Measurements from ENCODE around the gene CLASP1. TPM values are rescaled to one million over a fixed set of nuclear protein-coding genes. Genes with fewer than 3 reads are reported as not detected.
A peak's percentile ranks its signal among the peaks of the same experiment; 100 is the strongest.

The CLASP1 gene
- total and polyA plus RNA-seq, 4 experiments from 2014 or later = 3.3 to 68.7 (median 42.1) TPM

DNA sequence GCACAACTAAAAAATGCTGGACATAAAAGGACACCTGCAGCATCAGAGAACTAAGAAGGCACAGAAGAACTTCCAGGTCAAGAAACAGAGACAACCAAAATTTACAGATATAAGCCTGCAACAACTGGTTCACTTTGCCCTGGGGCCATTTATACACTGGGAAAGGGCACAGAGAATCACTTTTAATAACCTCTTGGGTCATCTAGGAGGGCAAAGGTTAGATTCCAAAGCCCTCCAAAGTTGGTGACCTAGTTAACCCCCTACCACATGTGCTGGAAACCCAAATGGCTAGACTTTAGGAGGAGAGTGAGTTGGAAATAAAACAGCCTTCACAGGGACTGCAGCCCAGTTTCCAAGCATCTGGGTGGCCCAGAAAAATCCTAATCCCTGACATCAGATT, 115.3 kb downstream of the CLASP1 start:
- Histone ChIP-seq H3K36me3 (ENCODE audit: insufficient read depth, low read length) (no peaks in the 10 kb centered on the region), H3K4me3 (ENCODE audit: low read length in 2 of 2) (no peak overlapping the region), H3K27ac (ENCODE audit: low read depth, low read length) (no peak overlapping the region), H3K9me3 (ENCODE audit: control insufficient read depth in 1 of 2, low read length in 2 of 2) (no peaks in the 10 kb centered on the region), H3K27me3 (ENCODE audit: insufficient read depth, low read length) (no peaks in the 10 kb centered on the region), H3K4me1 (ENCODE audit: insufficient read depth, low read length) (peaks cover 17% of the 10 kb centered on the region)
- intact Hi-C loops (cut with micrococcal nuclease) = loop anchor here (5.0 to 10.0 kb wide), 2 partner anchors 441 to 603 kb away; no protein-coding TSS in a partner anchor
- ChIA-PET POLR2A (ENCODE audit: partially characterized antibody) (no interaction called here), CTCF (ENCODE audit: partially characterized antibody) (interaction anchor here (6.2 kb wide), 1 partner anchor 186 kb away, joined by 49 read pairs; no protein-coding TSS in a partner anchor)
- peaks cover 21 to 60% (median 31%) of the 10 kb centered on the region in 4 donors for H3K4me1 Mint-ChIP-seq
- H3K27ac Mint-ChIP-seq = peak overlapping the region in 6 of 7 donors; percentile 3 to 76 (median 56)
- no peak overlapping the region for H3K4me3 Mint-ChIP-seq
- peaks cover 0 to 2% (median 0%) of the 10 kb centered on the region in 8 donors for H3K9me3 Mint-ChIP-seq
- H3K36me3 Mint-ChIP-seq = peaks cover 0 to 6% of the 10 kb centered on the region in 2 donors
- H3K27me3 Mint-ChIP-seq = no peaks in the 10 kb centered on the region
- DNase-seq = no peak

DNA sequence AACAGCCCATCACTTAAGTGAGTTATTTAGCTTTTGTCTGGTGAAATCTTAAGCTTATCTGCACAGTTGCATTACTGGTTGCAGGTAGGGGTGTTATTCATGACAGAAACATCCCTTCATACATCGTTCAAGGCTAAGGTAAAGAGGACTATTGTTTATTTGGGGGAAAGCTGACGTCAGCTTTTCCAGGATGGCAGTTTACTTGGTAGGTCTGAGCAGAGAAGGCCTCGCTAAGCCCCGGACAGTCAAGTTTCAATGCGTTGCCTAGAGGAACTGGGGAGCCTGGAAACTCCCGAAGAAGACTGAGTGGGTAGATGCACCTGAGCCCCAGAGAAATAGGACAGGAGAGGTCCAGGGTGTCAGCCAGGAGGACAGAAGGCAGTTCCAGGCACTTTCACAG, 116.4 kb downstream of the CLASP1 start:
- Mint-ChIP-seq H3K36me3 (peaks cover 0 to 6% of the 10 kb centered on the region in 2 donors), H3K27ac (peak overlapping the region; percentile 3 to 83 (median 57)), H3K27me3 (no peaks in the 10 kb centered on the region), H3K9me3 (peaks cover 0 to 2% (median 0%) of the 10 kb centered on the region in 8 donors), H3K4me1 (peaks cover 25 to 68% (median 38%) of the 10 kb centered on the region in 4 donors), H3K4me3 (peak overlapping the region in 2 of 8 donors; percentile 1 to 21)
- no peak for DNase-seq
- ChIA-PET POLR2A (ENCODE audit: partially characterized antibody) (interaction anchor here (3.0 to 6.0 kb wide), 3 partner anchors 117 to 203 kb away, joined by 39 to 152 read pairs (median 63); partner anchors contain the start of genes CLASP1 and NIFK), CTCF (ENCODE audit: partially characterized antibody) (interaction anchor here (6.2 kb wide), 1 partner anchor 187 kb away, joined by 49 read pairs; no protein-coding TSS in a partner anchor)
- Histone ChIP-seq H3K4me1 (ENCODE audit: insufficient read depth, low read length) (peaks cover 24% of the 10 kb centered on the region), H3K27ac (ENCODE audit: low read depth, low read length) (no peak overlapping the region), H3K36me3 (ENCODE audit: insufficient read depth, low read length) (no peaks in the 10 kb centered on the region), H3K9me3 (ENCODE audit: control insufficient read depth in 1 of 2, low read length in 2 of 2) (no peaks in the 10 kb centered on the region), H3K27me3 (ENCODE audit: insufficient read depth, low read length) (no peaks in the 10 kb centered on the region), H3K4me3 (ENCODE audit: low read length in 2 of 2) (no peak overlapping the region)
- intact Hi-C loops (cut with micrococcal nuclease) = loop anchor here (5.0 to 10.0 kb wide), 2 partner anchors 442 to 604 kb away; no protein-coding TSS in a partner anchor

DNA sequence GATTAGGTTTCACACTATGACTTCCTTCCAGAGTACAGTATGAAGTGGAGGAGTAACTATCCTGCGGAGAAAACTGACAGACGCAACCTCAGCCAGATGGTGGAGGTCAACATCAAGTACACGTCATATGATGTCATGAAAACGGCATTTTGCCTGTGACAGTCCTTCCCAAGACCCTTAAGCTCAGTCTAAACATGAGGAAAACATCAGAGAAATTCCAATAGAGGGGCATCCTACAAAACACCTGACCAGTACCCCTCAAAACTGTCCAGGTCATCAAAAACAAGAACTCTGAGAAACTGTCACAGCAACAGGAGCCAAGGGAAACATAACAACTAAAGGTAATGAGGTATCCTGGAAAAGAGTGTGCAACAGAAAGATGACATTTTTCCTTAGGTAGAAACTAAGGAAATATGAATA, 116.9 kb downstream of the CLASP1 start:
- H3K9me3 ChIP-seq (ENCODE audit: control insufficient read depth in 1 of 2, low read length in 2 of 2) = no peaks in the 10 kb centered on the region
- Mint-ChIP-seq H3K4me1 (peaks cover 25 to 62% (median 34%) of the 10 kb centered on the region in 4 donors), H3K27me3 (no peaks in the 10 kb centered on the region), H3K4me3 (peak overlapping the region in 6 of 8 donors; percentile 10 to 68 (median 62)), H3K9me3 (peaks cover 0 to 2% (median 0%) of the 10 kb centered on the region in 8 donors), H3K36me3 (peaks cover 0 to 8% of the 10 kb centered on the region in 2 donors), H3K27ac (peak overlapping the region; percentile 35 to 99 (median 75))
- ChIA-PET POLR2A (ENCODE audit: partially characterized antibody) (interaction anchor here (2.1 to 6.0 kb wide), 5 partner anchors 11 to 204 kb away, joined by 5 to 152 read pairs (median 39); partner anchors contain the start of genes CLASP1 and NIFK), CTCF (ENCODE audit: partially characterized antibody) (interaction anchor here (1.0 to 6.2 kb wide), 6 partner anchors 115 to 204 kb away, joined by 3 to 49 read pairs (median 9); partner anchors contain the start of genes CLASP1 and NIFK)
- no peaks in the 10 kb centered on the region for H3K27me3 ChIP-seq (ENCODE audit: insufficient read depth, low read length)
- no peak overlapping the region for H3K4me3 ChIP-seq (ENCODE audit: low read length in 2 of 2)
- no peak overlapping the region for H3K27ac ChIP-seq (ENCODE audit: low read depth, low read length)
- H3K36me3 ChIP-seq (ENCODE audit: insufficient read depth, low read length) = no peaks in the 10 kb centered on the region
- intact Hi-C loops (cut with micrococcal nuclease) = loop anchor here (5.0 to 10.0 kb wide), 2 partner anchors 442 to 605 kb away; no protein-coding TSS in a partner anchor
- DNase-seq = no peak
- peaks cover 24% of the 10 kb centered on the region for H3K4me1 ChIP-seq (ENCODE audit: insufficient read depth, low read length)

DNA sequence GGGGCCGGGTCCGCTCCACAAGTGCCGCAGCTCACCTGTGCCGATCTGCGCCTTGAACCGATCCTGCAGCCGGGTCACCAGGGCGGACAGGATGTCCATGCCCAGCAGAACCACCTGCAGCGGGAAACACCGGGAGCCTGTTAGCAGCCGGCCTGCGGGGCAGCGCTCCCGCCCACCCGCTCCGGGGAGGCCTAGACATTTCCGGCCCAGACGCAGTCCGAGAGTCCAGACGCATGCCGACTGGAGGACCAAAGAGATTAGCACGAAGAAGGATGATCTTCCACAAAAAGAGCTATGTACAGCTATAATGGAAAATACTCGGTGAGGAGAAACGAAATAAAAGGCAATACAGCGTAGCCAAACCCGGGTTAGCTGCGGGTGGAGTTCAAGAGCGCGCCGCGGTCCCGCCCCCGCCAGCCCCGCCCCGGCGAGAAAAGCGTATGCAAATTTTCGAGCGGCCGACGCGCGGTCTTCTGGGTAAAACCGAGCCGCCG, 119.0 kb downstream of the CLASP1 start:
- CTCF ChIA-PET (ENCODE audit: partially characterized antibody) = interaction anchor here (0.6 to 6.2 kb wide), 19 partner anchors 20 to 302 kb away, joined by 3 to 49 read pairs (median 3); partner anchors contain the start of genes CLASP1 and NIFK
- Mint-ChIP-seq H3K4me1 (peaks cover 23 to 49% (median 29%) of the 10 kb centered on the region in 4 donors), H3K27me3 (no peaks in the 10 kb centered on the region), H3K36me3 (peaks cover 5 to 18% of the 10 kb centered on the region in 2 donors), H3K4me3 (peak overlapping the region; percentile 89 to 98 (median 96)), H3K27ac (peak overlapping the region; percentile 96 to 99 (median 99)), H3K9me3 (no peaks in the 10 kb centered on the region)
- peak in 2 of 5 donors; percentile 86 to 88 for DNase-seq
- Histone ChIP-seq H3K9me3 (ENCODE audit: control insufficient read depth in 1 of 2, low read length in 2 of 2) (no peaks in the 10 kb centered on the region), H3K27ac (ENCODE audit: low read depth, low read length) (peak overlapping the region; percentile 100), H3K4me1 (ENCODE audit: insufficient read depth, low read length) (peaks cover 24% of the 10 kb centered on the region), H3K4me3 (ENCODE audit: low read length in 2 of 2) (peak overlapping the region; percentile 68 to 96), H3K27me3 (ENCODE audit: insufficient read depth, low read length) (no peaks in the 10 kb centered on the region), H3K36me3 (ENCODE audit: insufficient read depth, low read length) (peaks cover 5% of the 10 kb centered on the region)
- intact Hi-C loops (cut with micrococcal nuclease) = loop anchor here (1.0 to 10.0 kb wide), 4 partner anchors 119 to 607 kb away; partner anchors contain the start of genes CLASP1 and TSN
- POLR2A ChIA-PET (ENCODE audit: partially characterized antibody) = interaction anchor here (0.6 to 6.0 kb wide), 30 partner anchors 9 to 1851 kb away, joined by 3 to 152 read pairs (median 4); partner anchors contain the start of genes CLASP1, NIFK, RALB and TMEM177

DNA sequence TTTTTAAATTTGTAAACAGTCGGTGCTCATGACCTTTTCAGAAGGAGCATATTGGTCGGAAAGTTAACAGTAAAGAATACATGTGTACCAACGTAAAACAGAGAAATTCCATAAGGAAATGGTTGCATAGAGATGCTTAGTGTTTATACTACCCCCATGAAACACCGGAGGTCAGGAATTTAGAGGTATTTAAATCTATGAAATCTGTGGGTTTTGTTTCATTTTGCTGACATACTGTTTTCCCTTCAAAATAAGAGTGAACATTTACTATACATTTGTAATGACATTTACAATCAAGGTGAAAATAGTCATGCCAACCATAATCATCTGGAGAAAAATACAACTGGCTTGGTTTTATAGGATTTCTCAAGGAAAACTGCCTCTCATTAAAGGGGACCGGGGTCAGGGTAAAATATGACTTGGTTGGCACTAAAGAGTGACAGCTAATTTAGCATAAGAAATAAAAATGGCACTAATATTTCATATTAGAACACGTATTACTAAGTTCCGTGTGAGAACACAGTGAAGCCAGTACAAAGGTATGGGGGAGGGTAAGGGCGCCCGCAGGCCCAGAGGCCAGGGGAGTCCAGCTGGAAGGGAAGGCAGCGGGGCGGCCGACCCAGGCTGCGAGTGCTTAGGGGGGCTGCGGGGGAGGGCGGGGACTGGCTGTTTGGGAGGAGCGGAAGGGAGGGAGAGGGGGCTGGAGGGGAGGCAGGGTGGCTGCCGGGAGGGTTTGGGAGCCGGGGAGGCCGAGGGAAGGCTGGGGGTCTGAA, 119.6 kb downstream of the CLASP1 start:
- Histone ChIP-seq H3K4me3 (ENCODE audit: low read length in 2 of 2) (peak overlapping the region; percentile 68 to 96), H3K27me3 (ENCODE audit: insufficient read depth, low read length) (no peaks in the 10 kb centered on the region), H3K36me3 (ENCODE audit: insufficient read depth, low read length) (peaks cover 5% of the 10 kb centered on the region), H3K27ac (ENCODE audit: low read depth, low read length) (peak overlapping the region; percentile 100), H3K4me1 (ENCODE audit: insufficient read depth, low read length) (peaks cover 24% of the 10 kb centered on the region), H3K9me3 (ENCODE audit: control insufficient read depth in 1 of 2, low read length in 2 of 2) (no peaks in the 10 kb centered on the region)
- Mint-ChIP-seq H3K36me3 (peaks cover 9 to 24% of the 10 kb centered on the region in 2 donors), H3K27ac (peak overlapping the region; percentile 96 to 99 (median 99)), H3K4me1 (peaks cover 23 to 47% (median 29%) of the 10 kb centered on the region in 4 donors), H3K27me3 (no peaks in the 10 kb centered on the region), H3K4me3 (peak overlapping the region; percentile 89 to 98 (median 96)), H3K9me3 (no peaks in the 10 kb centered on the region)
- CTCF ChIA-PET (ENCODE audit: partially characterized antibody) = interaction anchor here (0.9 to 6.2 kb wide), 8 partner anchors 61 to 207 kb away, joined by 3 to 49 read pairs (median 5); partner anchors contain the start of genes CLASP1 and NIFK
- intact Hi-C loops (cut with micrococcal nuclease) = loop anchor here (1.0 to 10.0 kb wide), 4 partner anchors 120 to 608 kb away; partner anchors contain the start of genes CLASP1 and TSN
- POLR2A ChIA-PET (ENCODE audit: partially characterized antibody) = interaction anchor here (0.6 to 6.0 kb wide), 16 partner anchors 8 to 228 kb away, joined by 3 to 152 read pairs (median 6); partner anchors contain the start of genes CLASP1, NIFK and TSN
- DNase-seq = peak in 2 of 5 donors; percentile 0 to 7

DNA sequence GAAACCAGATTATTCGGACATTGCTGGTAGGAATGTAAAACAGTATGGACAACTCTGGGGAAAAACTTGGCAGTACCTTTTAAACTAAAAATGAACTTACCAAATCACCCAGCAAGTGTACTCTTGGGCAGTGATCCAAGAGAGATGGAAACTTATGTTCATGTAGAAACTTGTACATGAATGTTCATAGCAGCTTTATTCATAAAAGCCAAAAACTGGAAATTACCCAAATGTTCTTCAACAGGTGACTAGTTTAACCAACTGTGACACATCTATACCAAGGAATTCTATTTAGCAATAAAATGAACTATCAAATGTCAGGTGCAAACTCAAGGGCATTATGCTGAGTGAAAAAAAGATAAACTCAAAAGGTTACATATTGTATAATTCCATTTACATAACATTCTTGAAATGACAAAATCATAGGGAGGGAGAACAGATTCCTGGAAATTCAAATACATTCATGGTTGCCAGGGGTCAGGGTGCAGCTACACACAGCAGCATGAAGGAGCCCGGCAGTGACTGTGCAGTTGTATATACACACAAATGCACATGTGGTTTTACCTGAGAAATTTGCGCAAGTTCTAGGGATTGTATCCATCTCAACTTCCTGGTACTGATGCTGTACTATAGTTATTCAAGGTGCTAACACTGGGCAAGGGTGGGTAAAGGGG, 122.1 kb downstream of the CLASP1 start:
- Histone ChIP-seq H3K9me3 (ENCODE audit: control insufficient read depth in 1 of 2, low read length in 2 of 2) (no peaks in the 10 kb centered on the region), H3K4me3 (ENCODE audit: low read length in 2 of 2) (no peak overlapping the region), H3K27me3 (ENCODE audit: insufficient read depth, low read length) (no peaks in the 10 kb centered on the region), H3K27ac (ENCODE audit: low read depth, low read length) (no peak overlapping the region), H3K36me3 (ENCODE audit: insufficient read depth, low read length) (peaks cover 11% of the 10 kb centered on the region), H3K4me1 (ENCODE audit: insufficient read depth, low read length) (peaks cover 20% of the 10 kb centered on the region)
- ChIA-PET CTCF (ENCODE audit: partially characterized antibody) (interaction anchor here (2.0 kb wide), 1 partner anchor 121 kb away, joined by 4 read pairs; no protein-coding TSS in a partner anchor), POLR2A (ENCODE audit: partially characterized antibody) (interaction anchor here (6.0 kb wide), 1 partner anchor 123 kb away, joined by 152 read pairs; the partner anchor contains the start of gene CLASP1)
- H3K27ac Mint-ChIP-seq = peak overlapping the region in 3 of 7 donors; percentile 3 to 96 (median 13)
- H3K4me1 Mint-ChIP-seq = peaks cover 18 to 32% (median 25%) of the 10 kb centered on the region in 4 donors
- peaks cover 11 to 39% of the 10 kb centered on the region in 2 donors for H3K36me3 Mint-ChIP-seq
- intact Hi-C loops (cut with micrococcal nuclease) = no loop called here
- no peak overlapping the region for H3K4me3 Mint-ChIP-seq
- H3K9me3 Mint-ChIP-seq = no peaks in the 10 kb centered on the region
- H3K27me3 Mint-ChIP-seq = no peaks in the 10 kb centered on the region
- no peak for DNase-seq

Measured in CD4-positive, alpha-beta memory T cell (primary cell).